CD4-positive, alpha-beta T cell treated with Interleukin-10 for 1 hour (primary cell): Measurements from ENCODE around the gene TPX2.
A peak's percentile ranks its signal among the peaks of the same experiment; 100 is the strongest.

Experiments used
- DNase-seq: peaks from one replicate; pipeline ENCODE4 v3.0.0-alpha.2; 2020

The TPX2 gene

DNA sequence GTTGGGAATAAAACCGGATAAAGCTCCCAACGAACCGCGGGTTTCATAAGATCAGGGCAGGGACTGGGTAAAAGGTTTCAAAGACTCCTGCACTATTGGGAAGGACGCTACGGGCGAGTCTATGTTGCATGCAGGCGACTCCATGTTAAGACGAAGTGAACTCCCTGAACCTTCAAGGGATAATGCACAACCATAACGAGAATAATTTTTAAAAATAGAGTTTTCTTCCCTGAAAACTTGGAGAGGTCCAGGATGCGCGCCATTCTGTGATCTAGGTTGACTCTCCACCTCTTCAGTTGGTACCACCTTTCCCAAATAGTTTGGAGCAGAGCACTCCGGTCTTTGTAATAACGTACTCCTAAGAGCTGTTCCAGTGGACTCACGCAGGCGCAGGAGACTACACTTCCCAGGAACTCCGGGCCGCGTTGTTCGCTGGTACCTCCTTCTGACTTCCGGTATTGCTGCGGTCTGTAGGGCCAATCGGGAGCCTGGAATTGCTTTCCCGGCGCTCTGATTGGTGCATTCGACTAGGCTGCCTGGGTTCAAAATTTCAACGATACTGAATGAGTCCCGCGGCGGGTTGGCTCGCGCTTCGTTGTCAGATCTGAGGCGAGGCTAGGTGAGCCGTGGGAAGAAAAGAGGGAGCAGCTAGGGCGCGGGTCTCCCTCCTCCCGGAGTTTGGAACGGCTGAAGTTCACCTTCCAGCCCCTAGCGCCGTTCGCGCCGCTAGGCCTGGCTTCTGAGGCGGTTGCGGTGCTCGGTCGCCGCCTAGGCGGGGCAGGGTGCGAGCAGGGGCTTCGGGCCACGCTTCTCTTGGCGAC is at the start of gene TPX2:
TSS of gene TPX2 (plus strand) at position 562 of the 821 bp plus-strand sequence. CDS start 18,187 bp downstream, outside the sequence.
- peak; percentile 88 for DNase-seq

- DNase-seq = no peak
These were observed 48.9 kb upstream of the TPX2 start for GRCh38 chr20:31690124-31690666.

GRCh38 chr20:31691646-31692275 is 47.3 kb upstream of the TPX2 start:
- DNase-seq = no peak

DNA sequence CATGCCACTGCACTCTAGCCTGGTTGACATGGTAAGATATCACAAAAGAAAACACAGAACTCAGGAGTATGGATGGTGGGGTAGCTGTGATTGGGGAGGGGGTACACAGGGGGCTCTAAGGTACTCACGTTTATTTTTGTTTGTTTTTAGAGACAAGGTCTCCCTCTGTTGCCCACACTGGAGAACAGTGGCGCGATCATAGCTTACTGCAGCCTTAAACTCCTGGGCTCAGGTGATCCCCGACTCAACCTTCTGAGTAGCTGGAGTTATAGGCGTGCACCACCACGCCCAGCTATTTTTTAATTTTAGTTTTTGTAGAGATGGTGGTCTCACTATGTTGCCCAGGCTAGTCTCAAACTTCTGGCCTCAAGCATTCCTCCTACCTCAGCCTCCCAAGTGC is 45.7 kb upstream of the TPX2 start:
- DNase-seq = no peak

- no peak for DNase-seq
These were observed 45.0 kb upstream of the TPX2 start for GRCh38 chr20:31693987-31694661.

DNA sequence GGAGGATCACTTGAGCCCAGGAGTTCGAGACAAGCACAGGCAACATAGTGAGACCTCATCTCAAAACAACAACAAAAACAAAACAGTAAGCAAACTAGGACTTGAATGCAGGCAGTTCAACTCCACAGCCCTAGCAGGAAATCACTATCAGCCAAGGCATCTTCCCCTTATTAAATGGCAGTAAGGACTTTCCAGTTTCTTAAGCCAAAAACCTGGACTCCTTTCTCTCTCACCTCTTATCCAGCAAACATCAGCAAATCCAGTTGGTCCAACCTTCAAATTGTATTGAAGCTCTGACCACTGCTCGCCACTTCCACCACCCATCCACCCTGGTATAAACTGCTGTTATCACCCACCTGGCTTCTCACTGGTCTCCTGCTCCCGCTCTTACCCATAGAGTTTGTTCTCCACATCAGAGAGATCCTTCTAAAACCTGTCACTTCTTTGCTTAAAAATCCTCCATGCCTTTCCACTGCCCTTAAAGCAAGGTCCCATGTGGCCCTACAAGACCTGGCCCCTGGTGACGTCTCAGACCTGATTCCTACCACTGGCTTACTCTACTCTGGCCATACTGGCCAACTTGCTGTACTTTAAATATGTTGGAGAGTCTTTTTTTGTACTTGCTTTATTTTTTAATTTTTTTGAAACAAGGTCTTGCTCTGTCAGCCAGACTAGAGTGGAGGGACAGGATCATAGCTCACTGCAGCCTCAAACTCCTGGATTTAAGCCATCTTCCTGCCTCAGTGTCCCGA is 44.1 kb upstream of the TPX2 start:
- no peak for DNase-seq

DNA sequence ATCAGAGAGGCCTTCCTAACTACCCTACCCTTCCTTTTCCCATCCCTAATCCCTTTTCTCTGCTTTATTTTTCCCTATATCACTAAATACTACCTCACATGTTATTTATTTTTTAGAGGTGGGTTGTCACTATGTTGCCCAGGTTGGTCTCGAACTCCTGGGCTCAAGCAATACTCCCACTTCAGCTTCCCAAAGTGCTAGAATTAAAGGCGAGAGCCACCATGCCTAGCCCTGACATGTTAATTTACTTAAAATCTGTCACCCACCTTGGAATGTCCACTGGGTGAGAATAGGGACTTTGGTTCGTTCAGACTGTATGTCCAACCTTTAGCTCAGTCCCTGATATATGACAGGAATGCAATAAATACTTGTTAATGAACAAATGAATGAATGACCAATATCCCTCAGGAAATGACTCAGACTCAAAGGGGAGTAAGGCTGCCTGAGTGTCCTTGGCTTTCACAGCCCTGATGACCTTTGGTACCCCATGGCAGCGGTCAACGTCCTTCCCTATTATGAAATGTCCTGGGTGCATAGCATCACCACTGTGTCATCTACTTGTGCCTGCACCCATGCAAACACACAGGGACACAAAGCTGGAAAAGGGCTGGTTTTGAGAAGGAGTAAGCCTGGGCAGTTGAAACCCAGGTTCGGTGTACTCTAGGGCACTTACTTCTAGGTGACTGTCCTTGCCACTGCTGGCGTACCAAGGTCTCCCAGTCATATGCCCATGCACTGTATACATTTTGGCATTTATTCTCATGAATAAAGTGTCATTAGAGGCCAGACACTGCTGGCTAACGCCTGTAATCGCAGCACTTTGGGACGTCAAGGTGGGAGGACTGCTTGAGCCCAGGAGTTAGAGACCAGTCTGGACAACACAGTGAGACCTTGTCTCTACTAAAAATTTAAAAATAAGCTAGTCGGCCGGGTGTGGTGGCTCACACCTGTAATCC is 43.0 kb upstream of the TPX2 start:
- no peak for DNase-seq

GRCh38 chr20:31698243-31698802 is 40.8 kb upstream of the TPX2 start:
- no peak for DNase-seq

DNA sequence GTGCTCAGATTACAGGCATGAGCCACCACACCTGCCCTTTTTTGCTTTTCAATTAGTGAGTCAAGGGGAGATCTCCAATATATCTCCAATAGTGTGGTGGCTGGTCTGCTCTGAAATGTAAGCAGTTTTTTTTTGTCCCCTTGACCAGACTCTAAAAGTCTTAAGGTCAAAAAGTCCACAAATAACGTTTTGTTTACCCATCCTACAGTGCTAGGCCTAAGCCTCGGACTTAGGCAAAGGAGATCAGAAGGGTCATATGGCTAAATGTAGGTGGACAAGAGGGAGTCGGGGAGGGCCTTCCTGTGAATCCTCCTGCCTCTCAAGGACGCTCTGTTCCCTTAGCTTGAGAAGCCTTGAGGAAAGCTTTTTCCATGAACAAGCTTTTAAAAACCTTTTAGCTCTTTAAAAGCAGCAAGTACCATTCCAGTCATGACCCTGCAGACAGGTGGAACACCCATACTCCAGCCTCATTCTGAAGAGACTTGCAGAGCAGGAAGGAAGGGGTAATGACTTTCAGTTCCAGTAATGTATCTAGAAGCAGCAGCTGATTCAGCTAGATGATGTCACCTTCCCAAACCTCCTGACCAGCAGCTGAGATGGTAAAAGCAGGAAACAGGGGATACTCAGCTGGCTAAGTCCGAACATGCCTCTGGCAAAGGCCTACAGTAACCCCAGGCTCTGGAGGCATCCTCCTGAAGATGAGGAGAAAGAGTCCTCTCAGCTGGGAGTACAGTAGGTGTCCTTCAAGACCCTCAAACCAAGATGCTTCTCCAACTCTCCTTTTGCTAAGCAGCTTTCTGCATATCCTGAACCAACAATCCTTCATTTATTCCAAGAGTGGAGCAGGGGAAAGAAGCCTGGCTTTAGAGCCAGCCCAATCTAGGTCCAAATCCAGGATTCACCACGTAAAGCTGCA is 40.0 kb upstream of the TPX2 start:
- DNase-seq = no peak

DNA sequence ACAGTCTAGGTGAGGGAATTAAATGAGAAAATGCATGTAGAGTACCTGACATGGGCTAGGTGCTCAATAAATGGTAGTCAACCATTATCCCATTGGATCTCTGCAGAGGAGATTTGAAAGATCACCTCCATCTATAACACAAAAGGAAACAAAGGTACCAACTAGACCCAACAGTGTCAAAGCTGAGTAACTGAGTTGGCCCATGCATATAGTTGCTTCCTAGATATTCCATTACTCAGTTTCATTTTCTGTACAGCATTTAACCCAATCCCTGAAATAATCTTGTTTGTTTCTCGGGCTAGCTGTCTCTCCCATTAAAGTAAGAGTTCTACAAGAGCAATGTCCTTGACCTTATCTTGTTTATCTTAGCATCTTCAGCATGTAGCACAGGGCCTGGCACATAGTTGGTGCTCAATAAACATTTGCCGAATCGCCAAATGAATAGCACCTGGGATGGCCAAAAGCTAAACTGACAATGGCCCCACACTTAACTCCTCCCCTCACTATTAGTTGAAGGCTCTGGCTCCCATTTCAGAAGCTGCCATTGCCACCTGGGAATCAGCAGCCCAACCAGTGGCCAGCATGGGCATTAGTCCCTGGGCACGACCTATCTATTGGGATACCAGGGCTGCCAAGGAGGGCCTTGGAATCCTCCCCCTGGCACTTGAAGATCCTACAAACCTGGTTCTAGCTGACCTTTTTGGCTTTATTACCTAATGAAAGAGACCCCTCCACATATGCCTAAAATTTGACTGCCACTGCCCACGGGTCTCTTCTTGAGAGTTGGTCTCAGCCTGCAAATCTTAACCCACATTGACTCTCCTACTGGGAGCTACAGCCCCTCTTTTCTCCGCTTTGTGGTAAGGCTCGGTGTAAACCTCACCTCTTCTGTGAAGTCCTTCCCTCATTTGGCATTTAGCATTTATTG is 39.0 kb upstream of the TPX2 start:
- DNase-seq = no peak

GRCh38 chr20:31700747-31701146 is 38.3 kb upstream of the TPX2 start:
- no peak for DNase-seq

- DNase-seq = no peak
These were observed 37.5 kb upstream of the TPX2 start for GRCh38 chr20:31701591-31701990.

DNA sequence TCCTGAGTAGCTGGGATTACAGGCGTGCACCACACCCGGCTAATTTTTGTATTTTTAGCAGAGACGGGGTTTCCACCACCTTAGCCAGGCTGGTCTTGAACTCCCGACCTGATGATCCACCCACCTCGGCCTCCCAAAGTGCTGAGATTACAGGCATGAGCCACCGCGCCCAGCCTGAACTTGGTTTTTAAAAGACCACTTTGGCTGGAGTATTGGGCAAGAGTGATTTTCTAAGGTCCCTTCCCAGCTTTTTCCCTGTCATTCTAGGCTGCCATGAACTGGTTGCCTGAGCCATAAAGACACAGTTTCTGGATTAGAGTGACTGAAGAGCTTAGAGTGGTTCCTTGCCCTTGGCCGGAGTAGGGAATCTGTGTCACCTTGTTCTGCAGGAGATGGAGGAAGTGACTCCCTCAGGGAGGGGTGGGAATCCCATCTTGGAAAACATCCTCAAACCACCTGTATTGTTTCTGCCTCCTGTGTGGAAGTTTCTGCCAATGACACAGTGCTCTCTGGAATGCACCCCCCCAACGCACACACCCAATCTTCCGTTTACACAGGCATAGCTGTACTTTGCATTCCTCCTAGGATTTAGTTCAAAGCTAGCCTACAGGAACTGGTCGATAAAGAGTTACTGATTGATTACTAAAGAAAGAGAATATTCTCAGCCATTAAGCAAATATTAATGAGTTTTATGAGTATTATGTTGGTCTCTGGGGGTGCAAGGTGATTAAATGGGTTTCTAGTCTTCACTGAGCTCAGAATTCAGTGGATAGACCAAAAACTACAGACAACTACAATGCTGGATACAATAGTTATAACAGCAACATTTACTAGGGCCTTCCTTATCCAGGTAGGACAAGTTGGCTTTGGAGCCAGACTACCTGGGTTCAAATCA is 34.6 kb upstream of the TPX2 start:
- no peak for DNase-seq

DNA sequence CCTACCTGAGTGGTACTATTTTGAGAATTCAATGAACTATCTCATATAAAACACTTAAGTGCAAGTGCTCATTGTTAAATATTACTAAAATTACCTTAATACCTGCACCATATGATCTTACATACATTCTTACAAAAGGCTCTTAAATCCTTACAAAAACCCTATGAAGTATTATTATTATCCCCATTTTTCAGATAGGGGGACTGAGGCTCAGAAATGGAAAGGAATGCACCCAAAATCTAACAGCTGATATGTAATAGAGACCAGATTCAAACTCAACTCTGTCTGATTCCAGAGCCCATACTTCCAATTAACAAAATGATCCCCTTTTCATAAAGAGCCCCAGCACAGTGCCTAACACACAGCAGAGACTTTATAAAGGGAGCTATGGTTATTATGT is 33.9 kb upstream of the TPX2 start:
- no peak for DNase-seq

- no peak for DNase-seq
These were observed 33.2 kb upstream of the TPX2 start for GRCh38 chr20:31705598-31706597.

DNA sequence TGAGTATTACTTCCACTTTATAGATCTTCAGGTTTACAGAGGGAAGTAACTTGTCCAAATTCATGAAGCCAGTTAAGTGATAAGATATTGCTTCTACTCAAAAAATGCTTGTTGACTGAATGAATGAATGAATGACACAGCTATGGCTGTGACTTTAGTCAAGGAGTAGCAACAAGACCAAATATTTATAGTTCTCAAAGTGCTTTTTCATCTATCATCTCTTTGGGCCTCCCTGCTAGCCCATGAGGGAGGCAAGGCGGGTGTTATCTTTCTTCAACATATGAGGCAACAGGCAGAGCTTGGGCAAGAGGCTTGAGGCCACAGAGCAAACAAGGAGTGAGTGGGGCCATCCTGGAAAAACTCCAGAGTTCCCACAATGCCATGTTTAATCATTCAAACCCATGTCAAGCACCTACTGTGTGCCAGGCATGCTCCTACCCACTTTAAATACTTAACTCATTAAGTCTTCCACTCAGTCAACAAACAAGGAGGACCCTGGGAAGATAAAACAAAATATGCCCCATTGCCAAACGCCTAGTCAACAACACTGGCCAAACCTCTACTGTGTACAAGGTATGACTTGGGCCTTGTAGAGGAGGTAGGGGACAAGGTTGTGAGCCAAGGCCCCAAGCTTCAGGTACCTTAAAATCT is 32.4 kb upstream of the TPX2 start:
- DNase-seq = no peak
